GM19023 (cell line): ENCODE results near the gene SH3TC1.

Experiments
- ATAC-seq: cut with Tn5 transposase; IDR thresholded peaks from one replicate; pipeline ENCODE4 v1.9.1; 2021; ENCODE audit warnings: mild to moderate bottlenecking, moderate library complexity; ENCODE audit not compliant: unreplicated experiment

The SH3TC1 gene

DNA sequence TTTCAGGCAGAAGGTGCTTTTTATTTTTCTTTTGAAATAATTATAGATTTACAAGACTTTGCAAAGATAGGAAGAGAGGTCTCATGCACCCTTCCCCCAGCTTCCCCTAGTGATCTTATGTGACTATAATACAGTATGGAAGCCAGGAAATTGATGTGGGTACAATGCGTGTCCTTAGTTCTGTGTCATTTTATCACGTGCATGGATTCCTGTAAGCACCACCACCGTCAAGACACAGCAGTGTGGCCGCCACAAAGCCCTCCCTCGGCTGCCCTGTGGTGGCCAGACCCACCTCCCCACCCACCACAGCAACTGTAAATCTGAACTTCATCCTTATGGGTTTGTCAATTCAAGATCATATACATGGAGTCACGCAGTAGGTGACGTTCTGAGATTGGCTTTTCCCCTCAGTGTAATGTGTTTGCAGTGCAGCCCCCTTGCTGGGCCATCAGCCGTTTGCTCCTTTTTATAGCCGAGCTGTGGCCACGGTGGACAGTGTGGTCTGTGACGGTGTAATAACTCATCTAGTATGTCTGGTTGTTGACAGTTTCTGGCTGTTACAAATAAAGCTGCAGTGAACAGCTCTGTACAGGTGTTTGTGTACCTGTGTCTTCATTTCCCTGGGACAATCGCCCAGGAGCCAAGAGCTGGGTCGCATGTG lies 59.6 kb downstream of the SH3TC1 start:
- no peak for ATAC-seq

DNA sequence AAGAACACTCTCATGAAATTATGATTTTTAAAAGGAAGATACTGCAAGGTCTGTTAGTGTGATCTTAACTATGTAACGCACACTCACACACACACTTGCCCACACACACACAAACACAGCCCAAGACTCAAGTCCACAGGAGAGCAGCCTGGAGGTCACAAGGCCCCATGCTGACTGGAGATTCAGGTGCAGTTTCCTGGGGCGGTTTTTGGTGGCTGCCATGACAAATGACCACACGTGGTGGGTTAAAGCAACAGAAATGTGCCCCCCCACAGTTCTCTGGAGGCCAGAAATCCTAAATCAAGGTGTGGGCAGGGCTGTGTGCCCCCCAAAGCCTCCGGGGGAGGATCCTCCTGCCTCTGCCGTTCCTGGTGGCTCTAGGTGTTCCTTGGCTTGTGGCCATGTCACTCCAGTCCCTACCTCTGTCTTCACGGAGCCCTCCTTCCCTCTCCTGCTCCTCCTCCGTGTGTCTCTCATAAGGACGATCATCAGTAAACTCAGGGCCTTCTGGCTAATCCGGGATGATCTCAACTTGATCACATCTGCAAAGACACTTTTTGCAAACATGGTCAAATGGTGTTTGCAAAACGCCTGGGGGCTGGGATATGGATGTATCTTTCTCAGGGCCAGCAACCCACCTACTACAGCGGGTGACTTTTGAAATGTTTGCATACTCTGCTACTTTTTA lies 60.8 kb downstream of the SH3TC1 start:
- ATAC-seq, result no peak

DNA sequence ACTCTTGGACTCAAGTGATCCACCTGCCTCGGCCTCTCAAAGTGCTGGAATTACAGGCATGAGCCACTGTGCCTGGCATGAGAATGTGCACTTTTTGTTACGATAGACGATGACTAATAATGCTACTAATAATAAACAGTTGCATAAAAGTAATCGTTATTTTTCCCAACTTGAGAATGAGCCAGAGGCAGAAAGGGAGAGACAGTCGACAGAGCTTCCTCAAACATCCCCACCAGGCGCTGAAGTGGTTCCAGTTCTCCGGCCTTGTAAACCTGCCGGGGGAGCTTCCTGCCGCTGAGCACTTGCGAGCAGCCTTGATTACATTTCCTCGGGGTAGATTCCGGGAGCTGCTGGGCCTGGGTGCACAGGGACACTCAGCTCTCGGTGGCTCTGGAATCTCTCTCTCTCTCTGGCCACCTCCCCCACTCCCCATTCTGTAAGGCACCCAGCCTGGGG lies 61.6 kb downstream of the SH3TC1 start:
- ATAC-seq, result no peak

- no peak for ATAC-seq
Observed at GRCh38 chr4:8261851-8262535, 62.9 kb downstream of the SH3TC1 start.

- no peak for ATAC-seq
Observed at GRCh38 chr4:8262637-8263322, 63.7 kb downstream of the SH3TC1 start.

DNA sequence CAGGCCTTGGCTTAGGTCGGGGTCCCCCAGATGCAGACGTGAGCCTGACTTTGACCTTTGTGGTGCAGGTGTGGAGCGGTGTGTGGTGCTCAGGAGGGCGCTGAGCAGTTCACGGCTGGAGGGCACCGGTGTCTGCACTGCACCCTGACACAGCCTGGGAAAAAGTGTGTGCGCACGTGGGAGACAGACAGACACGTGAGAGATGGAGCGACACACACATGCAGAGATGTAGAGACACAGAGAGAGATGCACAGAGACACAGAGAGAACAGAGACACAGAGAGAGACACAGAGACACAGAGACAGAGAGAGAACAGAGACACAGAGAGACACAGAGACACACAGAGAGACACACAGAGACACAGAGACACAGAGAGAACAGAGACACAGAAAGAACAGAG lies 64.3 kb downstream of the SH3TC1 start:
- ATAC-seq, result no peak

- no peak for ATAC-seq
Observed at GRCh38 chr4:8264106-8264505, 65.0 kb downstream of the SH3TC1 start.

GRCh38 chr4:8265171-8265929 lies 66.3 kb downstream of the SH3TC1 start:
- ATAC-seq, result no peak

DNA sequence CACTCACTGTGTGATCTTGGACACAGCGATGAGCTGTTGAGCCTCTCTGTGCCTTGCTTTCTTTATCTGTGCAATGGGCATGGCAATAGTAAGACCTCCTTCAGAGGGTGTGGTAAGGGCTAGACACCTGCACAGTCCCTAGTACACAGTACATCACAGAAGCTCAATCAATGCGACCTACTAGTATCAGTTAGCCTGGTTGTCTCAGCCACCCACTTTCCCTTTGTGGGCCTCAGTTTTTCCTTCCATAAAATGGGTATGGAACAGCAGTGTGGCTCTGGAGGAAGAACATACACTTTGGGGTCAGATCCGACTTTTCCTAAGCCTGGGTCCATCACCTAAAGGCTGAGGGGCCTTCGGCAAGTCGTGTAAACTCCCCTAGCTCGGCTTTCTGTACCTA lies 67.0 kb downstream of the SH3TC1 start:
- no peak for ATAC-seq

GRCh38 chr4:8266508-8266907 lies 67.4 kb downstream of the SH3TC1 start:
- no peak for ATAC-seq

- ATAC-seq, result peak; percentile 57
Observed at GRCh38 chr4:8267077-8267476, 68.0 kb downstream of the SH3TC1 start.

DNA sequence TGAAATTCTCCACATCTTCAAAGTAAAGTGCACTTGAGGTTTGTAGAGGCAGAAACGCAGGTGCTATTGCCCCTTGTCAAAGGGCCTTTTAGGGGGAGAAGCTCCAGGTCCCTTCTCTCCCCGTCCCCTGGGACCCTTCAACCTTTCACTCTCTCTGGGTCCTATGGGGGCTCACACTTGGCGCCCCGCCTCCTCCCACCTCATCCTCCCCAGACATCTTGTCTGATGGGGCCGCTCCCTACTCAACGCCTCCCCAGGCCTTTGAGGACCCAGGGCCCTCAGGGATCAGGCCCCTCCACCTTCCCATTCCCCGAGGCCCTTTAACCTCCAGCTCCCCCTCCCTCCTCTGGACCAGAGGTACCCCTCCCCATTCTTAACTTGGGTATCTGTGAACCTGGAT lies 69.1 kb downstream of the SH3TC1 start:
- no peak for ATAC-seq

DNA sequence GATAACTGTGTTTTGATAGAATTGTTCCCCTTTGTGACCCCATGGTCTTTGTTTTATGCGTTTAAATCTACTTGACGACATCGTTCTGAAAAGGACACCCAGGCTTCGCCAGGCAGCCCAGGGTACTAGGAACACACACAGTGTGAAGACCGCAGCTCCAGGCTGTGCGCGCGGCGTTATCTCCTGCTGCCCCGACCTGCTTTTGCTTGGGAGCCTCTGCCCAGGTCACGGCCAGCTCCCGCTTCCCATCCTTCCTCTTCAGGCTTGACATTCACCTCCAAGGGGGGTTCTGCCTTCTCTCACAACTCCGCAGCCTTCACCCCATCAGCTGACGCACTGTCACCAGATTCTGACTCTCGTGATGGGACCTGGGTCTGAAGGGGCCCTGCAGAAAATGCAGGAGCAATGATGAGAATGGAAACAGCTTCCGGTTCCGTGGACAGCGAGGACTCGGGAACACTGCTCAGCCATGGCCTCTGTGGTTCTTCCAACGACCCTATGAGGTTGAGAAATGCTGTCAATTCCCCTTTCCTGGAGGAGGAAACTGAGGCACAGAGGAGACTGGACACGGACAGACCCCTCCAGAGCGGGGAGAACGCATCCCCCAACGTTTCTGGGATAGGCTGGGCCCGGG lies 69.9 kb downstream of the SH3TC1 start:
- no peak for ATAC-seq

DNA sequence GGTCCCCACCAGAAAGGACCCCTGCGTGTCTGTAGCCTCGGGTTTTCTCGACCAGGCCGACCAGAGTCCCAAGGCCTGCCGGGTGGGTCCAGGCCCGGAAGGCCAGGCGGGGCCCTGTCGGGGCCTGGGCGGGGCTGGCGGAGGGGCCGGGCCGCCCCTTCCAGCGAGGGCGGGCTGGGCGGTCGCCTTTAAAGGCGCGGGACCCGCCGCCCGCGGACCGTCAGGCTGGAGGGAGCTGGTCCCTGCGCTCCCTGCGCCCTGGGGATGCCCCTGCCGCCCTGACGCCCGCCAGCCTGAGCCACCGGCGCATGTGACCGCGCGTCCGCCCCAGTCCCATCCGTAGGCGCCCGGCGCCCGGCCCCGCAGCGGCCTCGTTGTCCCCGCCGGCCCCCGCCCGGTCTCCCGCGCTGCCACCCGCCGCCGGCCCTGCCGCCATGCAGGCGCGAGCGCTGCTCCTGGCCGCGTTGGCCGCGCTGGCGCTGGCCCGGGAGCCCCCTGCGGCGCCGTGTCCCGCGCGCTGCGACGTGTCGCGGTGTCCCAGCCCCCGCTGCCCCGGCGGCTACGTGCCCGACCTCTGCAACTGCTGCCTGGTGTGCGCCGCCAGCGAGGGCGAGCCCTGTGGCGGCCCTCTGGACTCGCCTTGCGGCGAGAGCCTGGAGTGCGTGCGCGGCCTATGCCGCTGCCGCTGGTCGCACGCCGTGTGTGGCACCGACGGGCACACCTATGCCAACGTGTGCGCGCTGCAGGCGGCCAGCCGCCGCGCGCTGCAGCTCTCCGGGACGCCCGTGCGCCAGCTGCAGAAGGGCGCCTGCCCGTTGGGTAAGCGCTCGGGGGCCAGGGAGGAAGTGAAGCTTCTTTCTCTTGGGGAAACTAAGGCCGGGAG lies 70.7 kb downstream of the SH3TC1 start, which contains the start of gene HTRA3:
HTRA3 (plus strand) TSS at position 220 of the 883 bp plus-strand sequence; CDS start at position 435, 215 bp downstream.
- no peak for ATAC-seq

GRCh38 chr4:8270418-8270771 lies 71.3 kb downstream of the SH3TC1 start:
- ATAC-seq, result no peak

DNA sequence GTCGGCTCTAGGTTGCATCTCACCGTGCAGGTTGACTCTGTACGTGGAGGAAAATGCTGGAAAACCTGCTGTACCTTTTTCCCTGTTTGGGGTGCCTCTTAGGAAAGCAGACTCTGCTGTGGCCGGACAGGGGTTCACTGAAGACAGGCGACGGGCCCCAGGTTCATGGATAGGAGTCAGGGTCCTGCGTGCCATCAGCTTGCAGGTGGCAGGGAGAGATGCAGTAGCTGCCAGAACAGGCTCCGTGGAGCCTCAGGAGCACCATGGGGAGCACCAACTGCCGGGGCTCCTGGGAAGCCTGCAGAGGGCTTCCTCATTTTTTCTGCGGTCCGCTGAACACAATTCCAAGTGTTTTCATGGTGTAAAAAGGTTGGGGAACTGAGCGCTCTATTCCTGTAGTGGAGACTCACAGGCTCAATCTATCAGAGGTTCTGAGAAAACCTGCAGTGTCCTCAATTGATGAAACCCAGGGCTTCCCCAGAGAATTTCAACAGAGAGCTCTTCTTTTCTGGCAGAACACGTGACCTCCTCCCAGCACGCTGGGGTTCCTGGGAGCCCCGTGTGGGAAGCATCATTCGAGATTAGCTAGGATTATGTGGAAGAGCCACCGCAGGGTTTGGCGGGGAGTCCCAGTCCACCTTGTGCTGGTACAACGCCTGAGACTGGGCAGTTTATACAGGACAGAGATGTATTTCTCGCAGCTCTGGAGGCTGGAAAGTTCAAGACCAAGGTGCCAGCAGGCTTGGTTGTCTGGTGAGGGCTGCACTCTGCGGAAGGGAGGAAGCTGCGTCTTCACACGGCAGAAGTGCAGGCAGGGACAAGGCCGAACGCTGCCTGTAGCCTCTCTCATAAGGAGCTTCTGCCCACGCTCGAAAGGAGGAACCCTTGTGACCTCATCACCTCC lies 72.1 kb downstream of the SH3TC1 start:
- no peak for ATAC-seq

- no peak for ATAC-seq
Observed at GRCh38 chr4:8271821-8272220, 72.7 kb downstream of the SH3TC1 start.
